HG03139 (cell line): ENCODE measurements around the gene RGS7BP.
"Not testable (repeated sequence)": the region's sequence is repeated elsewhere in the genome, so short reads cannot be mapped to it uniquely, and the experiment has no call there.

Experiments
- ATAC-seq: cut with Tn5 transposase; IDR thresholded peaks from one replicate; pipeline ENCODE4 v1.9.1; 2021; ENCODE audit not compliant: unreplicated experiment

Gene RGS7BP

GRCh38 chr5:64557911-64558310 is 52.1 kb downstream of the RGS7BP start:
- no peak for ATAC-seq

- ATAC-seq, result not testable (repeated sequence)
Observed at GRCh38 chr5:64558641-64559040, 52.8 kb downstream of the RGS7BP start.

- no peak for ATAC-seq
Observed at GRCh38 chr5:64566310-64566916, 60.6 kb downstream of the RGS7BP start.

- no peak for ATAC-seq
Observed at GRCh38 chr5:64569858-64570257, 64.0 kb downstream of the RGS7BP start.

- no peak for ATAC-seq
Observed at GRCh38 chr5:64570395-64570996, 64.7 kb downstream of the RGS7BP start.

- no peak for ATAC-seq
Observed at GRCh38 chr5:64575561-64575960, 69.7 kb downstream of the RGS7BP start.

GRCh38 chr5:64576250-64576649 is 70.4 kb downstream of the RGS7BP start:
- no peak for ATAC-seq

- ATAC-seq, result no peak
Observed at GRCh38 chr5:64585646-64586045, 79.8 kb downstream of the RGS7BP start.

GRCh38 chr5:64587370-64587769 is 81.6 kb downstream of the RGS7BP start:
- ATAC-seq, result no peak

- no peak for ATAC-seq
Observed at GRCh38 chr5:64592730-64593341, 87.0 kb downstream of the RGS7BP start.

- no peak for ATAC-seq
Observed at GRCh38 chr5:64594025-64594424, 88.2 kb downstream of the RGS7BP start.

- ATAC-seq, result no peak
Observed at GRCh38 chr5:64594601-64595000, 88.8 kb downstream of the RGS7BP start.

GRCh38 chr5:64595031-64595855 is 89.4 kb downstream of the RGS7BP start:
- ATAC-seq, result no peak

- ATAC-seq, result no peak
Observed at GRCh38 chr5:64599226-64599625, 93.4 kb downstream of the RGS7BP start.

GRCh38 chr5:64603676-64604075 is 97.9 kb downstream of the RGS7BP start:
- no peak for ATAC-seq

- ATAC-seq, result no peak
Observed at GRCh38 chr5:64606926-64607325, 101.1 kb downstream of the RGS7BP start.

- ATAC-seq, result no peak
Observed at GRCh38 chr5:64612344-64612961, 106.6 kb downstream of the RGS7BP start.

GRCh38 chr5:64615895-64616294 is 110.1 kb downstream of the RGS7BP start:
- peak; percentile 91 for ATAC-seq

- no peak for ATAC-seq
Observed at GRCh38 chr5:64619609-64620008, 113.8 kb downstream of the RGS7BP start.

GRCh38 chr5:64622991-64623390 is 117.2 kb downstream of the RGS7BP start:
- no peak for ATAC-seq

- no peak for ATAC-seq
Observed at GRCh38 chr5:64625678-64626077, 119.9 kb downstream of the RGS7BP start.
